ENCODE data around the gene DCBLD2.

DCBLD2 gene

DNA sequence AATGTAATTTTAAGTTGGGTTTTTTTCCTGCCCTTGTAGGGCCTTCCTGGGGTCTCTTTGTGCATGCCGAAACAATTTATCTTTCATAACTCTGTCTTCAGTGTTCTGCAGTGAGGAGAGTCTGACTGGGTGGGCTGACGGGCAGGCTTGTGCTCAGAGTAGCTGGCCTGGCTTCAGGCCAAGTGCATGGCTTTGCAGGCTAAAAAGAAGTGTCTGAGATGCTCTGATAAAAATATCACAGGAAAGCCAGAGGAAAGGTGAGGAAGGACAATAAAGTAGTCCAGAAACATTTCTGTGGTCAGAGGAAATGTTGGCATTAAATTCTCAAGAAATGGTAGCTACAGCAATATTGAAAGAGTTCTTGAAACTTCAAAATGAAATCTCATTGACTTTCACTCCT, 112.8 kb downstream of the DCBLD2 start:
- DNase-seq: no peak

DNA sequence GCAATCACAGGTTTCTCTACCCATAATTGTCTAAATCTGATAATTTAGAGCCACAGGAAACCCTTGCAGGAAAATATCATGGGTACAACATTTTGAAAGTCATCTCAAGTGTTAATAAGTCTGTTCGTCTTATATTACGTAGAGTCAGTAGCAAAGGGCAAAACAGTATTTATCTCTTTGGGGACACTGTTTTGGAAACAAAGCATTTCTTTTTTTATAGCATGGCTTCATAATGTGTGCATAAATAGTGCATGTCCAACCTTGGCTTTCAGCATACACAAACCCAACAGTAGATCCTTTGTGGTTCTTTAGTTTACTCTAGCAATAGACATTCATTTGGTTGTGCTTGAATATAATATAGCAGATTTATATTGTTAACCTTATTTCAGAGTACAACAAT, 114.3 kb downstream of the DCBLD2 start:
- DNase-seq: no peak

DNA sequence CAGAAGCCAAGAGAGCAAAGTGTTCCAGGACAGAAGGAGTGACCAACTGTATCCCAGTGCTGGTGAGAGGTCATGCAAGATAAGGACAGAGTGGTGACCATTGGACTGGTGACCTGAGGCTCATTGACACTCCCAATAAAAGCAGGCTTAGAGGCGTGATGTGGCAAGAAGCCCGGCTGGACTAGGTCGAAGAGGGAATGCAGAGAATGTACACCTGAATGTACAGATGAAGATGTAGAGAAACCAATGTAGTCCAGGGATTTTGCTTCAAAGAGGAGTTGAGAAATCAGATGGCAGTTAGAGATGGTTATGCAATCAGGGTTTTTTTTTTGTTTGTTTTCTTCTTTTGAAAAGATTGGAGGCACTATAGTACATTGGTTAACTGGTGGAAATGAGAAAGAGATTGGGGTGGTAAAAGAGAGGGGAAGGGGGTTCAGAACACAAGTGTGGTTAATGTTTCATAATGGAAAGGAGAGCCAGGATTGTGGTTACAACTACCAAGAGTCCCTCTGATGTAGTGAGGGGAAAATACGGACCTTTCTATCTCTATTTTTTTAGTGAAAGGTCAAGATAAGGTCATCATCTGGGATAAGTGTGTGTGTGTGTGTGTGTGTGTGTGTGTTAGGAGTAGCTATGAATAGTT, 115.0 kb downstream of the DCBLD2 start:
- no peak for DNase-seq

DNA sequence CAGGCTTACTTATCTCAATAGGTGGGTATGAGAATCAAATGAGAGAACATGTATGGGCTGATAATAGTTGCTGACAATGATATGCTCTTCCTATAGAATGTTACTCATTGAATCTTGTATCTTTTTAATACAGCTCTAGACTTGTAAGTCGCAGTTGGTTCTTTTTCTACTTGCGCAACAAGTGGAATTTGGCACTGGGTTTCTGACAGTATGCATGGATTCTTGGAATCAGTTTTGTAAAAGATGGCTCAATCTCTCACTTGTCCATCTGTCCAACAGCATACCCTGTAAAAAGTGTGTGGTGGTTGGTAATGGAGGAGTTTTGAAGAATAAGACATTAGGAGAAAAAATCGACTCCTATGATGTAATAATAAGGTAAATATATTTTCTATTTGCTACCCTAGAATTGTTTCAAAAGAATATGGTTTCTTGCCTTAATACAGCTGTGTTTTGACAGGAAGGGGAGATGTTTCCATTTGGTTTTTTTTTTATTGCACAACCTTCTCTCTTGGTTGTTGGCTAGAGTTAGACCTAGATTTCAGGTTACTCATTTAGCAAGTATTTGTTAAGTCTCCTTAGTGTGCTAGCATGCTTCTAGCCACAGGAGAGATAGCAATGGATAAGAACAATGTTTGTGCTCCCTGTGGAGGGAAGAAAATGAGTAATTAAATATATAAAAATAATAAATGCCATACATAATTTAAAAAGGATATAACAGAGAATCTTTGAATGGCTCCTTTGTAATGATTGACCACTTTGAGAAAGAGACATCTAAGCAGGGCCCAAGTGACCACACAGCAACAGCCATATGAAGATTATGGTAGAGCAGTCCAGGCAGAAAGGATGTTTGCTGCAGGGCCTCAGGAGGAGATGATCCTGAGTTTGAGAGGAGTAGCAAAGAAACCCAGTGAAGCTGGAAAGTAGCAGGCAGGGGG, 116.6 kb downstream of the DCBLD2 start:
- DNase-seq: no peak

DNA sequence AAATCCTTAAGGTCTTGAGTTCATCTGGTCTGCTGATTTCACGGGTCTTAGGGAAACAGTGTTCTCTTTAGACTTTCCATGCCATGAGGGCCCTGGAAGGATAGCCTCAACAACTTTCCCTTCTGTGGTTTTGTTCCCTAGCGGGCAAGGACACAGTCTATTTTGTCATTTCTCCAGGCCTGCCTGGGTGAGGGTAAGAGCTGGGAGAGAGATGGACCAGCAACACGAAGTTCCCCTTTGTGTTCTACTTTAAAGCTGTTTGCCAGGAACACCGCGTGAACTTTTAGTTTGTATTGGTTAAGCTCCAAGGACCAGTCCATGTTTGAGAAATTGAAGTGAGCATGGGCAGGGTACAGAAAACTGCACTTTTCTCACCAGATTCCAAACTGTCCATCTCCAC, 117.5 kb downstream of the DCBLD2 start:
- DNase-seq: no peak

DNA sequence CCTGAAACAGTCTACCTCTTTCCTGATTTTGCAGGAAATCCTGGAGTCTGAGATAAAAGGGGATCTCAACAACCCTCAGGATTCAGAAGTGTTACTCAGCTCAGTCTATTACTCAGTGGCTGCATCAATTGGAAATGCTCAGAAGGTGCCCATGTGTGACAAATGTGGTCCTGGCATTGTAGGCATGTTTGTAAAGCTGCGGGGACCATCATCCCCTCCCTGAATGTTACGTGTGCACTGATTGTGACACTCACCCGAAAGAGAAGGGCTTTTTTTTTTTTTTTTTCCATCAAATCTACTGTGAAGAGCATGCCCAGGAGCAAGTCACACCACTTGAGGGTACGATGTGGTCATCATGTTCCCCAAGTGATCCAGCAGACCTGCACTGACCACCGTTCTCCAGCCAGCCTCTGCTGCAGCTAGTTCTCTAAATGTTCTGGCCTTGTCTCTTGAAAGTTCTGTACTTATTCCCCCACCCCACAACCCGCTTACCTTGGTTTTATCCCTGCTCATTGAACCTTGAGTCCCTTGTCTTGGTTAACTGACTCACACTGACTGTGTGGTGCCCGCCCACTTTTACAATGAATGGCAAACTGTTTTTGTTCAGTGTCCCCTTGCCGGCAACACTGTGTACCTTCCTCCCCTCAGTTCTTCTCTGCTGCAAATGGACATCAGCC, 118.5 kb downstream of the DCBLD2 start:
- DNase-seq: no peak

DNA sequence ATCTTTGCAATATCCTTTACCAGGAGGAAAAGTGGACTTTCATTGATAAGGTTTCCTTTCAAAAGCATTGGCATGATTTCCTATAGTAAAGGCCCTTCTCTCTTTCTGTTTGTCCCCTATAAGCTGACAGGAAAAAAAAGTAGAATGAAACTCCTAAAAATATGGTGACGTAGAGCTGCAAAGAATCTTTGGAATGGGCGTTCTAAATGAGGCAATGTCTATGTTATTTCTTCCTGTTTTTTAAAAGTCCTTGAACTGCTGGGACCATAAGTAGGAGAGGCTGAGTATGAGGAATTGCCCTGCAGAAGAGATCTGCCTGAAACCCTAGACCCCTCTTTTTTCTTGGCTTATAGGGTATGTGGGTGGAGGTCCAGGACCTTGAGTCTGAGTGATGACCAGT, 121.2 kb downstream of the DCBLD2 start:
- no peak for DNase-seq

DNA sequence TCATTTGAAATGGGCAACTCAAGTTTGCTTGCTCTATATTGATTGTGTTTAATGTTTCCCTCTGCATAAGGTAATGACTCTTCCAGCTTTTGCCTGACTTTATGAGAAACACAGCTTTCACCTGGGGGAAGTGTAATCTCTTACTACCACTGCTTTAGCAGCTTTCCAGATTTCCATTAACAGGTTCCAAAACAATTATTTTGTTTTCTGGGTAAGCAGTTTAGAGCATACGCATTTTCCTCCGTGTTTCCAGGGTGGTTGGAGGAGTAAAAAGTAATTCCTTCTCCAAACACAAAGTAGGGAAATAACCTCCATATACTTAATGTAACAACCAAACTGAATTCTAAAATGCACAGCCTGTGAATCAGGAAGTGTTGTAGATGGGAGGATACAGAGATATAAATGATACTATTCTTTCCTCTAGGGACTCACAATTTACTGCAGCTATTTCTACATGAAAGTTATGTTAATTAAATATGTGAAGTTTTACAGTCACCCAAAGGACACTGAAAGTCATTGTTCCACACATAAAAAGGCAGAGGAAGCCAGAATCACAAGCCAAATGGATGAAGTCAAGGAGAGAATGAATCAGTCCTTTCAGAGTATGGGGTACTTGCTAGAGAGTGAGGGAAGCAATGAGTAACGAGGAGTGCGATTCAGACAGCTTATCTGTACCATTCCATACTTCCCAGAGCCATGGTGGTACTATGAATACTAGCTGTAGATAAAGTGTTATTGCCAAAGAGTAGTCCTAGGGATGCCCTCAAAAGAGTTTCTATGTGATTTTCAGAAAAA, 121.8 kb downstream of the DCBLD2 start:
- no peak for DNase-seq

DNA sequence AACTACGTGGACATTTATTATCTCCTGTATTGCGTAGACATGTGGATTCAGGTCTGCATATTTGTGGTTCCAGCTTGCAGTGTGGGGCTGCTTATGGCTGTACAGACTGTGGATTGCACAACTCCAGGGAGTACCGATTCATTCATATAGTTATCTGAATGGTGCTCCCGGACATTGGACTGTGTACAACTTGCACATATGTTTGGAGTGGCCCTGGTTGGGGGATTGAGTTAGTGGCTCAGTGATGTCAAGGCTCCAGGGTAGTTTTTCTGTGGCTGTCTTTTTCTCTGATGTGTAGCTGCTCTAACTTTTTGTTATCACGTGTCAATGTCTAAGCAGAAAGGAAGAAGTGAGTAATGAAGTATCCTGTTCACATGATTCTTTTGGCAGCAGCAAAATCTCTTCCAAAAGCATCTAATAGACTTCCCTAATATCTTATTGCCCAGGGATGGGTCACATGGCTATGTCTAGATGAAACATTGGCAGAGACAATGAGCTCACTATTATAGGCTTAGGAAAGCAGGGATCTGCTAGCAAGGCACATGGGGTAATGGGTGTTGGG, 122.6 kb downstream of the DCBLD2 start:
- no peak for DNase-seq

DNA sequence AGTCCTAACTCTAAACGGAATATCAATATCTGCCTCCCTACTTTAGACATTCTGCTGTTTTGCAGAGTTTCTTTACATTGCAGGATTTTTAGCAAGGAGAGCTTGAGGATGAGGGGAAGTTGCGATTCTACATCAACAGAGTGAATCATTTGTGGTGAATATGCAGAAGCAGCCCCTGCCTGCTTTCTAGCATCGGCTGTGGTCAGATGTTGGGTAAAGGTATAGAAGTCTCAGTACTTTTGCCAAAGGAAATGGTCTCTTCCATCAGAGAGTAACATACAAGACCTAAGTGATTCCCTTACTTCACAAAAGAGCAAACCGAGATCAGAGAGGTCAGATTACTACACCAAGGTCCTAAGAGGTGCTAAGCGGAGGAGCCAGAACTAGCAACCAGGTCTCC, 123.1 kb downstream of the DCBLD2 start:
- DNase-seq: no peak

DNA sequence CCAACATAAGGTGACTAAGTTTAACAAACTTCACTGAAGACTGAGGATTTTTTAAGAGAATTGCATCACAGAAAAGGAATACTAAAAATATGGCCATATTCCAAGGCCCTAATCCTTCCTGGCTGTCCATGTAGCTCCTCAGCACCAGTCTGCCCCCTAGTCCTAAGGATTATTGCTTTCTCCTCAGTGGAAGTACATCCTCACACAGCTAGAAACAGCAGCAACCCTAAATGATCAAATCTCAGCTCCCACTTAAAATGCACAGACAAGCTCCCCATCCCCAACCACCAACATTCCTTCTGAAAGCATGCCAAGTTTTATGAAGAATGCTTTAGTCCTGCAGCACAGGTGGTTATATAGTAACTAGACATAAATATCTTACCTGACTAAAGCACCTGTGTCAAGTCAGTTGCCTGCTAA, 123.7 kb downstream of the DCBLD2 start:
- DNase-seq: no peak

DNA sequence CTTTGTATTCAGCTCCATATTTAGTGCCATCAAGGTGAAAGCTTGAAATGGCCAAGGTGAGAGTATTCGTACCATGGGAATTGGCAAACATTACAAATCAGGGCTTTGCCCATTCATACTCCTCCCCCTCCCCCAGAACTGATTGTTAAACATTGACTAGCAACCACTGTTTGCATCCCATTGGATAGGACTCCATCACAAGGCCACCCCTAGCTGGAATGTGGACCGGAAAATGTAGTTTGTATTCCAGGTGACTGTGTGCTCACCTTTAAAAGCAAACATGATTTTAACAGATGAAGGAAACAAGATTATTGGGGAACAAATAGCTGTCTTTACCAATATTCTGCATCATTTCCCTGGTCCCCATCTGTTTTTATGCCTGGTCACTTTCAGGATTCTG, 124.2 kb downstream of the DCBLD2 start:
- no peak for DNase-seq

DNA sequence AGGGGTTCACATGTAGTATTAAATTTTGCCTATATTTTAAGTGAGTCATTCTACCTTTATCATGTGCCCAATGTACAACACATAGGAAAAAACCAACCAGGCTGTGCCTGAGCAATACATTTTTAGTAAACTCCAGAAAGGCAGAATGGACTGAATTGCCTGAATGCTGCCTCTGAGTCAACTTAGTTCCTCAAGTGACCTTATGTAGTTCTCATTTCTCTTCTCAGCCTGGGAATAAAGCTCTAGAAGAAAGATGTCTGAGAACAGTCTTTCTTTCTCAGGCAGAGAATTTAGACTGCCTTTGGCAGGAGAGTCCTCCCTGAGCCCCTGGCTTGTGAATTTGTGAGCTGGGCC, 125.4 kb downstream of the DCBLD2 start:
- DNase-seq: no peak

DNA sequence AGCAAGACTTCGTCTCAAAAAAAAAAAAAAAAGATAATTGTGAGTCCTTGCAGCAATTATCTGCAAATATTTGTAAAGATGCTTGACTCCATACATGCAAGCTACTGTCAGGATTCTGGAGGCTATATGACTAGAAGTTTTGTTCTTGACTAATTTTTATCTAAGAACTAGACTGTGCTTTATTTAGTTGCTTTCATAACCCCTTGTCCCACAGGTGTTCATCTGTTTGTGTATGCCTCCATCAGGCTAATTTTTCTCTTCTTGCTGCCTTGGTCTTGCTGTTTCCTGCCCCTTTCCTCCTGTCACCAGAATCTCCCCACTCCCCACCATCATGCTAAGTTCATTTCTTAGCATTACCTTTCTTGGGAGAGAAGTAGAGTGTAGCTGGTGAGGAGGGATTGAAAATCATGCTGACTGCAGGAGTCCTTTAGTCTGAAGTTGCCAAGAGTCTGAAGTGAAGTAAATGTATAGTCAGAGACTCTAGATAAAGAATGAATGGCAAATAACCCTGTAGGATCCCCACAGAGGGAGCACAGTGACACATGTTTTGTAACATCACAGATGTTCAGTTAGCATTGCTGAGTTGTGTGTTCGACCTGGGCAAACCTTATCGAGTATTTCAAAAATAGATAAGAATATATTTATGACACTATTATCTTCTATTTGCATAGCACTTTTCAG, 125.9 kb downstream of the DCBLD2 start:
- no peak for DNase-seq

DNA sequence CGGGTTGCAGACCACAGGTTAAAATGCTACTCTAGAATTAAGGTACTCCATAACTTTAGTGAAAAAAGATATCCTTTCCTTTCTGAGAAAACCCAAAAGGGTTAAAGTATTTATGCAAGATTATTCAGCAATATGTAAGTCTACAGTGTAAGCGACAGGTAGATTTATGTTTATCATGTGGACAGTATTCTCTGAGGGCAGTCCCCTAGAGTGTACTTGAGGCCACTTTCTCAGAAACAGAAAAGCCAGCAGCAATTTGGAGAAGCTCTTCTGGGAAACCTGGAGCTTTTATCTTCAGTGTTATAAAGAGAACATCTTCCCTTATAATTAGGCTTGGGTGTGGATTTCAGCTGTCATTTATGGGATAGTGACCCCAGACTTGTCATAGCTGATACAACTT, 129.5 kb downstream of the DCBLD2 start:
- no peak for DNase-seq

DNA sequence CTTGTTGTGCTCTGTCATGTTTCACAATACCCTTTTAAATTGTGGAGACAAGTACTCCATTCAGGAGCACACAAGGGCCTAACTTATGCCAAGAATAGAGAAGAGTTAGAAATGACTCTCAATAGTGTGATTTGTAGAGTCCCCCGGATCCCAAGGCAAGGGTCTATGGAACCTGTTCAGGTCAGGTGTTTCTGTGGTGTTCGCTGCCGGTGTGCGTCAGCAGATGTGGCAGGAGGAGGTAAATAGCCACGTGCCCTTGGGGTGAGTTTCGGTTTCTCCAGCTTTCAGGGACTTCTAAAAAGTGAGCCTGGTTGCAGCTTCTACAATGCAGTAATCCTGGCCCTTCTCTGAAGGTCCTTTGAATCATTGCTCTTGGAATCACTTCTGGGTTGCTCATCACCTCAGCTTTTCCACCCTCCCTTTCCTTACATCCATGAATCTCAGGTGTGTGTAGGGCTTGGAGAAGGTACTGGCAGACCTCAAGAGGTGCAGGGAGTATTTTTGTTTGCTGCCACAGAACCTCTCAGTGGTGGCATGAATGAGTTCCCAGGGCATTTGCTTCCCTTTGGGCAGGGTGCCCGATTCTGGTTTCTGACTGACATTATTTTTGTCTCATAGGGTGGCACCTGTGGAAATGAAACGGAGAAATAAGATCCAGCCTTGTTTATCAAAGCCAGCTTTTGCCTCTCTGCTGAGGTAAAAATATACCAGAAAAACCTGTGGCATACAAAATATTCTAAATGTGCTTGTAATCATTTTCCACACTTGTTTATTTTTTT, 131.0 kb downstream of the DCBLD2 start:
- DNase-seq: no peak

DNA sequence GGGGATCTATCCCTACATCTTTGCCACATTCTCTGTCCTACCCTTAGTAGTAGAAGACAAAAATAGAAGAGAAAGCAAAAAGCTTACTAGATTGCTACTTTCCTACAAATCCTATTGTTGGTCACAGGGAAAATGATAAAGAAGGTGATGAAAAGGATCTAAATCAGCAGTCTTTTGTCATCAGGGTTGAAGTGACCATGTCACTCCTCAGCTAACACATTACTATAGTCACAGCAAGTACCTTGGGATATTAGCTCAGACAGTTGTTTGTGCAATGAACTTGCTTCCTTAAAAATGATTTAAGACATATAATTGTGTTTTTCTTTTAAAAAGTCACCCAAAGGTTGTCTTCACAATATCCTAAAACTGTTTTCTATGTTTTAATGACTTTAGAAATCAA, 132.0 kb downstream of the DCBLD2 start:
- DNase-seq: no peak

DNA sequence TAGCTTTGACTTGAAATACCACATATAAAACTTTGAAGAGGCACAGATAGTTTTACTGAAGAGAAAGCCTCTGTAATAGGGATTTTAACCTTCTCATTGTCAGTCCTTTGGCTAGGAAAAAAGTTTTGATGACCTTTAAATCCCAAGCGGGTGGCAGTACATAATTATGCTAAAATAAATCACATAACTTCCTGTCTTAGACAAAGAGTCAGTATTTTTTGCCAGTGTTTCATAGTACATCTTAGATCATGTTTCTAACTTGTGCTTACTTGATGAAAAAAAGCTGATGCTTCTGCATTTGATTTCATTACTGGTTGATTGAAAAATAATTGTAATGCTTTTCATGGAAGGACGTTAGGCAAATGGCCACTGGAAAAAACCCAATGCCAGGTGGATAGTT, 132.5 kb downstream of the DCBLD2 start:
- no peak for DNase-seq

DNA sequence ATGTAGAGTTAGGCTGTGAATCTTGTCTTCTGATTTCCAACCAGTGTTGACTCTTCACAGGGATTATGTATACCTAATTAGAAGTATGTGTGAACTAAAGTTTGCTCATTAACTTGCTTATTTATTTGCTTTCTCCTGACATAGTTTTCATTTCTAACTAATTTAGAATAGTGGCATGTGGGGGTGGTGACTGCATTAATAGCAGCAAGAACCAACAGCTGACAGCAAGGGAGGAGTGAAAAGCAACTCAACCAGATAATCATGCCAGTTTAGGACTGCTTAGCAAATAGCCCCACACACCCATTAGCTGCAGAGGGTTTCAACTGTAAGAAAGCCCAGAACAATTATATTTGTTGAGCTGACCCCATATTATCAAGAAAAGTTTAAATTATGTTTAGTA, 134.6 kb downstream of the DCBLD2 start:
- DNase-seq: no peak

DNA sequence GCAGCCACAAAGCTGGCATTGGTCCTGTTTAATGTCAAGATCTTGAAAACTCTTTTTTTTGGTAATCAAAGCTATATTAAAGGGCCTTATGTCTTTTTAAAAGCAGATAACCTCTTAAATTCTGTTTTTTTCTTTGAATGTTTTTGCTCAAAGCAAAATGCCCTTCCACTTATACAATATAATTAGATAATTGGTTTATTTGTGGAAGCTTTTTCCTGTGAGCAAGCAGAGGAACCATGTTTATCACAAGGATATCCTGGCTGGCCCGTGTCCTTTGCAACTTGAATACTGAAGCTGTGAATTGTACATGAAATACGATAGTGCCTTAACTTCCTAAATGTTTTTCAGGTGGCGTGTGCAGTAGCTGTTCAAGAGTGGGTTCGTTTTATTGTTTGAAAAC, 135.8 kb downstream of the DCBLD2 start:
- DNase-seq: no peak

DNA sequence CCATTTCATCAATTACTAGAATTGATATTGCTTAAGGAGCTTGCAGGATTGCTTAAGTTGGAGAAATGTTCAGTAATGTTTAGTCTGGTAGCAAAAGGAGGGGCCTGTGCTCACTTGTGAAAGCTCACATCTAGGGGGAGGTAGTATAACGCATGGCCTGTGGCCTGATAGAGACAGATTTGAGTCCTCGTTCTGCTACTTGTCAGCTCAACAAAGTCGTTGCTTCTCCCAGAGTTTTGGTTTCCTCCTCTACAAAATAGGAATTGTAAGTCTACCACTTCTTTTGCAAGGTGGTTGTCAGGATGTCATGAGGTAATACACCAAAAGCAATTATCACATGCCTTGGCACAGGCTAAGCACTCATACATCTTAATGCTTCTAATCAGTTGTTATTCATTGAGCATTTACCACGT, 137.0 kb downstream of the DCBLD2 start:
- DNase-seq: no peak
